ENCODE measurements around the gene LRRC27.

- no peak for TF ChIP-seq RAD21 (IDR thresholded peaks at IDR 0.05; ENCODE audit: low read length)
- TF ChIP-seq MXI1 (IDR thresholded peaks at IDR 0.05; ENCODE audit: borderline replicate concordance, low read depth, low read length): no peak
- TF ChIP-seq, protein P1, sequence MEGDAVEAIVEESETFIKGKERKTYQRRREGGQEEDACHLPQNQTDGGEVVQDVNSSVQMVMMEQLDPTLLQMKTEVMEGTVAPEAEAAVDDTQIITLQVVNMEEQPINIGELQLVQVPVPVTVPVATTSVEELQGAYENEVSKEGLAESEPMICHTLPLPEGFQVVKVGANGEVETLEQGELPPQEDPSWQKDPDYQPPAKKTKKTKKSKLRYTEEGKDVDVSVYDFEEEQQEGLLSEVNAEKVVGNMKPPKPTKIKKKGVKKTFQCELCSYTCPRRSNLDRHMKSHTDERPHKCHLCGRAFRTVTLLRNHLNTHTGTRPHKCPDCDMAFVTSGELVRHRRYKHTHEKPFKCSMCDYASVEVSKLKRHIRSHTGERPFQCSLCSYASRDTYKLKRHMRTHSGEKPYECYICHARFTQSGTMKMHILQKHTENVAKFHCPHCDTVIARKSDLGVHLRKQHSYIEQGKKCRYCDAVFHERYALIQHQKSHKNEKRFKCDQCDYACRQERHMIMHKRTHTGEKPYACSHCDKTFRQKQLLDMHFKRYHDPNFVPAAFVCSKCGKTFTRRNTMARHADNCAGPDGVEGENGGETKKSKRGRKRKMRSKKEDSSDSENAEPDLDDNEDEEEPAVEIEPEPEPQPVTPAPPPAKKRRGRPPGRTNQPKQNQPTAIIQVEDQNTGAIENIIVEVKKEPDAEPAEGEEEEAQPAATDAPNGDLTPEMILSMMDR (conservative IDR thresholded peaks at IDR 0.05; ENCODE audit: low read depth, low read length): no peak
- TF ChIP-seq POLR2A (IDR thresholded peaks at IDR 0.05; ENCODE audit: low read depth, low read length): no peak
- TF ChIP-seq RFX5 (IDR thresholded peaks at IDR 0.05; ENCODE audit: low read depth, low read length): no peak
- no peak for TF ChIP-seq SMC3 (IDR thresholded peaks at IDR 0.05; ENCODE audit: low read depth, low read length)
- no peak for TF ChIP-seq FOS (IDR thresholded peaks at IDR 0.05; ENCODE audit: low read depth, low read length)
- no peak for TF ChIP-seq USF2 (IDR thresholded peaks at IDR 0.05; ENCODE audit: low read depth, low read length)
- TF ChIP-seq MAZ (IDR thresholded peaks at IDR 0.05; ENCODE audit: borderline replicate concordance, low read depth, low read length): no peak
- TF ChIP-seq CEBPB (IDR thresholded peaks at IDR 0.05; ENCODE audit: low read depth, low read length): no peak
Measured at GRCh38 chr10:132365102-132365501, 33.1 kb downstream of the LRRC27 start.
